ENCODE measurements around the gene MS4A10. TPM values are rescaled to one million over a fixed set of nuclear protein-coding genes. Genes with fewer than 3 reads are reported as not detected.
A peak's percentile ranks its signal among the peaks of the same experiment; 100 is the strongest.

The MS4A10 gene
- total RNA-seq, 2 donors from 2014 or later, result 0.45 TPM; not detected in 1

GRCh38 chr11:60834742-60835533 lies 49.8 kb downstream of the MS4A10 start:
- H3K9me3 ChIP-seq, result no peaks in the 10 kb centered on the region
- WGBS, result 27% methylated on average over 7 of the region's 7 CpGs
- H3K27ac ChIP-seq, result peak overlapping the region; percentile 82 to 83
- H3K4me1 ChIP-seq (replicated peaks), result no peaks in the 10 kb centered on the region
- no peaks in the 10 kb centered on the region for H3K27me3 ChIP-seq (replicated peaks; ENCODE audit: insufficient read depth)
- TF ChIP-seq CTCF (IDR thresholded peaks at IDR 0.05) (no peak), POLR2AphosphoS5 (IDR thresholded peaks at IDR 0.05) (peak; percentile 59)
- H3K36me3 ChIP-seq, result no peaks in the 10 kb centered on the region
- intact Hi-C loops (cut with DNase I), result loop anchor here (5.0 kb wide), 1 partner anchor 292 kb away; no protein-coding TSS in a partner anchor
- H3K4me3 ChIP-seq, result no peak overlapping the region
- peak; percentile 75 for DNase-seq (ENCODE audit: low spot score)

- no peak for DNase-seq (ENCODE audit: low spot score)
- Histone ChIP-seq H3K27ac (peak overlapping the region; percentile 82 to 83), H3K4me1 (replicated peaks) (no peaks in the 10 kb centered on the region), H3K36me3 (no peaks in the 10 kb centered on the region), H3K27me3 (replicated peaks; ENCODE audit: insufficient read depth) (no peaks in the 10 kb centered on the region), H3K4me3 (no peak overlapping the region), H3K9me3 (no peaks in the 10 kb centered on the region)
- intact Hi-C loops (cut with DNase I), result loop anchor here (5.0 kb wide), 1 partner anchor 292 kb away; no protein-coding TSS in a partner anchor
- WGBS, result 79% methylated on average over 3 of the region's 3 CpGs
- TF ChIP-seq CTCF (IDR thresholded peaks at IDR 0.05), result no peak
- TF ChIP-seq POLR2AphosphoS5 (IDR thresholded peaks at IDR 0.05), result no peak
- no peak for TF ChIP-seq POLR2A (IDR thresholded peaks at IDR 0.05)
Observed at GRCh38 chr11:60835534-60835846, 50.4 kb downstream of the MS4A10 start.

DNA sequence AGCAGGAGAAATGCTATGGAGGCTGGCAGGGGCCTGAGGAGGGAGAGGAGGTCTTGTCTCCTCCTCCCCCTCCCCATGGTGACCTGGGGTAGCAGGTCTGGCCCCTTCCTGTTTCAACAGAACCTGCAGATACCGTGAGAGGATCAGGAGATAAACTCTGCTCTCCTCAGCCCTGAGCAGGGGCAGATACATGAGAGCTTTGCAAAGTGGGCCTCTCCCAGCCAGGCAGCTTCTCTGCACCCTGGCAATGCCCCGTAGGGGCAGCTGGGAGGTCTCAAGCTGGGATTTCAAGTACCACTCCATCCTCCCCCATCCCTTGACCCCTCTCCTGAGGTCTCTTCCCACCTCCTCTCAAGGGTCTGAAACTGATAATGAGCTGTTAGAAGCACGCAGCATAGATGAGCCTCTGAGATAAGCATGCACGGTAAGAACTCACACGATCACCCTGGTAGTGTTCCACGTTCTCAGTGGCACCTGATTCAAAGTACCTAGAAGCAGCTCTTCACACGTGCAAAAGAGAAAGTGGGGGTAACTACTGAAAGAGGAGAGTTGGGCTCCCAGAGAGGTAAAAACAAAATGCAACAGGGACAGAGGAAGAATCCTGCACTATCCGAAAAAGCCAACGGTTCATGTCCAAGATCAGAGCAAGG lies 51.9 kb downstream of the MS4A10 start:
- no peaks in the 10 kb centered on the region for H3K9me3 ChIP-seq
- no peaks in the 10 kb centered on the region for H3K36me3 ChIP-seq
- H3K27ac ChIP-seq, result no peak overlapping the region
- H3K4me3 ChIP-seq, result no peak overlapping the region
- no peak for DNase-seq (ENCODE audit: low spot score)
- no peaks in the 10 kb centered on the region for H3K4me1 ChIP-seq (replicated peaks)
- no peaks in the 10 kb centered on the region for H3K27me3 ChIP-seq (replicated peaks; ENCODE audit: insufficient read depth)
- intact Hi-C loops (cut with DNase I), result loop anchor here (5.0 kb wide), 1 partner anchor 290 kb away; no protein-coding TSS in a partner anchor
- 70% methylated on average over 9 of the region's 9 CpGs for WGBS
- TF ChIP-seq CTCF (IDR thresholded peaks at IDR 0.05), result no peak
- no peak for TF ChIP-seq POLR2A (IDR thresholded peaks at IDR 0.05)
- TF ChIP-seq POLR2AphosphoS5 (IDR thresholded peaks at IDR 0.05), result no peak

GRCh38 chr11:60838132-60838531 lies 53.0 kb downstream of the MS4A10 start:
- peaks cover 4% of the 10 kb centered on the region for H3K4me1 ChIP-seq (replicated peaks)
- no peak overlapping the region for H3K4me3 ChIP-seq
- intact Hi-C loops (cut with DNase I), result loop anchor here (5.0 kb wide), 1 partner anchor 289 kb away; no protein-coding TSS in a partner anchor
- no peak for DNase-seq (ENCODE audit: low spot score)
- no peaks in the 10 kb centered on the region for H3K9me3 ChIP-seq
- no peak overlapping the region for H3K27ac ChIP-seq
- TF ChIP-seq CTCF (IDR thresholded peaks at IDR 0.05) (no peak), POLR2AphosphoS5 (IDR thresholded peaks at IDR 0.05) (no peak), POLR2A (IDR thresholded peaks at IDR 0.05) (no peak)
- 81% methylated on average over 7 of the region's 7 CpGs for WGBS
- no peaks in the 10 kb centered on the region for H3K27me3 ChIP-seq (replicated peaks; ENCODE audit: insufficient read depth)
- H3K36me3 ChIP-seq, result no peaks in the 10 kb centered on the region
